HG02763 (cell line): ENCODE results near the gene PEX11G.
"Not testable (repeated sequence)": the region's sequence is repeated elsewhere in the genome, so short reads cannot be mapped to it uniquely, and the experiment has no call there.

Experiments
- ATAC-seq: cut with Tn5 transposase; IDR thresholded peaks from one replicate; pipeline ENCODE4 v1.9.1; 2021; ENCODE audit warnings: mild to moderate bottlenecking, moderate library complexity; ENCODE audit not compliant: unreplicated experiment

Gene PEX11G

DNA sequence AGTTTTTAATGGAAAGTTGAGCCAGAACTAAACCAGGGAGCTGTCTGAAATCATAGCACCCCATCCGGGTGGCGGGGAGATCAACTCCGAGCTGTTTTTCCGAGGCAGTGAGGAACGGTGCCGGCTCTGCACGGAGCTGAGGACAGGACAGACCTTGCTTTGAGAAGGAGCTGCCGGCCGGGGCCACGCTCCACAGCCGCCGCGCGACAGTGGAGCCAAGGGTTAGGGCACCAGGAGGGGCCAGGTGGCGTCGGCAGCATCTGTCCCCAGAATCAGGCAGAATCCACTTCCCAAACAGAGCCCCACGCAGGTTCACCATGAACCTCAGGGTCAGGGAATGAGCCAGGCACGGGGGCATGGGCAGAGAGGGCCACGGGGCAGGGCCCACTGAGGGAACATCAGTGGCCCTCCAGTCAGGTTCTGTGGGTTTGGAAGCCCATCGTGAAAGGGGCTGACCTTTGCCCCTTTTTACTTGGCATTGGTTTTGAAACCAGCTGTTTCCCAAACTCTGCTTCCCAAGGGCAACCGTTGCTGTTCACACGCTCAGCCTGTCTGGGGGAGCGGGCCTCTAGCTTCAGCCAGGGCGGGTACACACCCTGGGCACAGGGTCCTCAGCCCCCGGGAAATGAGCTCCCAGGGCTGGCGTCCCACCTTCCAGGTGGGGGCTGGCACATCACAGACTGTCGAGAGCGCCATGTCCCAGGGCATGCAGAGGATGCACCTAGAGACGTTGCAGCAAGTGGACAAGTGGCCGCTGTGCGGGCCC, 18.1 kb downstream of the PEX11G start:
- ATAC-seq, result no peak

DNA sequence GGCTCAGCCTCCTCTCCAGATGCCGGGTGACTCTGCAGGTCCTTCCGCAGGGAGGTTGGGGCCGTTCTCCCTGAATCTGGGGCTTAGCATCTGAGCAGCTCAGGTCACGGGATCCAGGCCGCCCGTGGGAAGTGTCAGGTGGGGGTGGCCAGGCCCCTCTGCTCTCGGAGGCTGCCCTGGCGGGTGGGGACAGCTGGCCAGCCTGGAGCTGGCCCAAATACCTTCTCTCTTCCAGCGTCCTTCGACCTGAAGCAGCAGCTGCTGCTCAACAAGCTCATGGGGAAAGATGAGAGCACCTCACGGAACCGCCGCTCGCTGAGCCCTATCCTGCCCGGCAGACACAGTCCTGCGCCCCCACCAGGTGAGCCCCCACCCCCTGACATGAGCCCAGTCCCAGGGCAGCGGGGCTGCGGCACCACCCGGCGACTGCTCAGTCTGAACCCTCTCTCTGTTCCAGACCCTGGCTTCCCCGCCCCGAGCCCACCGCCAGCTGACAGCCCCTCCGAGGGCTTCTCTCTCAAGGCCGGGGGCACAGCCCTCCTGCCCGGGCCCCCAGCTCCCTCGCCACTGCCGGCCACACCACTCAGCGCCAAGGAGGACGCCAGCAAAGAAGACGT, 19.1 kb downstream of the PEX11G start:
- ATAC-seq, result no peak

DNA sequence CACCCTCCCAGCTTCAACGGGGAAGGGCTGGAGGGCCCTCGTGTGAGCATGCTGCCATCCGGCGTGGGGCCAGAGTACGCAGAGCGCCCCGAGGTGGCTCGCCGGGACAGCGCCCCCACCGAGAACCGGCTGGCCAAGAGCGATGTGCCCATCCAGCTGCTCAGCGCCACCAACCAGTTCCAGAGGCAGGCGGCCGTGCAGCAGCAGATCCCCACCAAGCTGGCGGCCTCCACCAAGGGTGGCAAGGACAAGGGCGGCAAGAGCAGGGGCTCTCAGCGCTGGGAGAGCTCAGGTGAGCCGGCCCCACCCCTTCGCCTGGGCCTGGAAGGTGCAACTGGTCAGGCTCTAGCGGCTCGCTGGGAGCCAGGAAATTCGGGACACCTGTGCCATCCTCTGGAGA, 20.0 kb downstream of the PEX11G start:
- no peak for ATAC-seq

DNA sequence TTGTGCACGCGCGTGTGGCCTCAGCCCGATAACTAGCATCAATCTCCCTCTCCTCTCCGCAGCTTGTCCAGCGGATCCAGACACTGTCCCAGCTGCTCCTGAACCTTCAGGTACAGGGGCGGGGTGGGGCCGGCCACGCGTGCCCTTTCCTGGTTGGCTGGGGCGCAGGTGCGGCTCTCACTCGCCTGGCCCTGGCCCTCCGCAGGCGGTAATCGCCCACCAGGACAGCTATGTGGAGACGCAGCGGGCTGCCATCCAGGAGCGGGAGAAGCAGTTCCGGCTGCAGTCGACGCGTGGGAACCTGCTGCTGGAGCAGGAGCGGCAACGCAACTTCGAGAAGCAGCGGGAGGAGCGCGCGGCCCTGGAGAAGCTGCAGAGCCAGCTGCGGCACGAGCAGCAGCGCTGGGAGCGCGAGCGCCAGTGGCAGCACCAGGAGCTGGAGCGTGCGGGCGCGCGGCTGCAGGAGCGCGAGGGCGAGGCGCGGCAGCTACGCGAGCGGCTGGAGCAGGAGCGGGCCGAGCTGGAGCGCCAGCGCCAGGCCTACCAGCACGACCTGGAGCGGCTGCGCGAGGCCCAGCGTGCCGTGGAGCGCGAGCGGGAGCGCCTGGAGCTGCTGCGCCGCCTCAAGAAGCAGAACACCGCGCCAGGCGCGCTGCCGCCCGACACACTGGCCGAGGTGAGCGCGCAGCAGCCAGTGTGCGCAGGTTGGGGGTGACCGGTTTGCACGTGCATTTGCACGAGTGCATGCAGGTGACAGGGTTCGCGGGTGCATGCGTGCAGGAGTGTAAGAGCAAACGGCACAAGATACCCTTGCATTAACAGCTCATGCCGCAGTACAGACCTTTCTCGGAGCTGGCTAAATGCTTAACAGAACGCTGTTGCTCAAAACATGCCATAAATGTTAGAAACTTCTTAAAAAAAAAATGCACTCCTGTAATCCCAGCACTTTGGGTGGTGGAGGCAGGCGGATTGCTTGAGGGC, 21.5 kb downstream of the PEX11G start:
- ATAC-seq, result no peak

DNA sequence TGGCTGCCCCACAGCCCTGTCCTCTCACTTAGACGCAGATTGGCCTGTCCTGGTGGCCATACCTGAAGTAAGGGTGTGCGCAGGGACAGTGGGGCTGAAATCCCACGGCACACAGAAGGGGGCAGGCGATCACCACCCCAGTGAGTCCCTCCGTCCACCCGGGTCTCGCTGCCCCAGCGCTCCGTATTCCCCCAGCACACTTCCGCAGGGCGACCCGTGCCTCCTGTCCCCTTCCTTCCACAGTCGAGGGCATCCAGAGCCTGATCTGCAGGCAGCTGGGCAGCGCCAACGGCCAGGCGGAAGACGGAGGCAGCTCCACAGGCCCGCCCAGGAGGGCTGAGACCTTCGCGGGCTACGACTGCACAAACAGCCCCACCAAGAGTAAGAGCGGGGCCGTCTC, 25.3 kb downstream of the PEX11G start:
- ATAC-seq, result no peak

DNA sequence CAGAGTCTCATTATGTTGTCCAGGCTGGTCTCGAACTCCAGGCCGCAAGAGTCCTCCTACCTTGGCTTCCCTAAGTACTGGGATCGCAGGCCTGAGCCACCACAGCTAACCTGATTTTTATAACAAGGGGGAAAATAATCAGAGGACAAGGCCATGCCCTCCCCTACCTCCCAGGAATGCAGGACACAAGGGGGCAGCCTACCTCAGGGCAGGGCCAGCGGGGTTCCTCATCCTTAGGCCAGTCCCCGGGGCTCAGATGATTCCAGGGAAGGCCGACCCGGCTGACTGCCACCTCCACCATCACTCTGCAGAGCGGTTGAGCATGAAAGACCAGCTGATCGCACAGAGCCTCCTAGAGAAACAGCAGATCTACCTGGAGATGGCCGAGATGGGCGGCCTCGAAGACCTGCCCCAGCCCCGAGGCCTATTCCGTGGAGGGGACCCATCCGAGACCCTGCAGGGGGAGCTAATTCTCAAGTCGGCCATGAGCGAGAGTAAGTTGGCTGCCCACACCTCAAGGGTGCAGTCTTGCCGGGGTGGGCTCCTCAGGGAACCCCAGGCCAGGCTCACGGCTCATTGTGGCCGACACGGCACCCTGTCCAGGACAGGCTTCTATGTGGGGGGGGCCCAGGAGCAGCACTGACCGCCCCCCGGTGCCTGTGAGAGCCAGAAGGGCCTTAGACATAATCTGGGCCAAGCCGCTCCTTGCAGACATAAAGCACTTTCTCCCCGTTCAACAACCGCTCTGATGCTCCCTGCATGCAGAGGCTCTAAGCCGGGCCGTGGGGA, 26.8 kb downstream of the PEX11G start:
- ATAC-seq, result no peak

DNA sequence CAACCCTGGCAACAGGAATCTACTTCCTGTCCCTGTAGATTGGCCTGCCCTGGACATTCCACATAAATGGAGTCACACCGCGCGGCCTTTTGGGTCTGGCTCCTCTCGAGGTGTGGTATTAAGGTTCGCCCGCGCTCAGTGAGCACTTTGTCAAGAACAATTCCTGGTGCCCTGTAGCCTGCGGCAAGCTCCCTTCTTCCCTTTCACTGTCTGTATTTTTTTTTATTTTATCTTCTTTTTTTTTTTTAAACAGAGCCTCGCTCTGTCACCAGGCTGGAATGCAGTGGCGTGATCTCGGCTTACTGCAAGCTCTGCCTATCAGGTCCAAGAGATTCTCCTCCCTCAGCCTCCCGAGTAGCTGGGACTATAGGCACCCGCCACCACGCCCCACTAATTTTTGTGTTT, 28.3 kb downstream of the PEX11G start:
- no peak for ATAC-seq

DNA sequence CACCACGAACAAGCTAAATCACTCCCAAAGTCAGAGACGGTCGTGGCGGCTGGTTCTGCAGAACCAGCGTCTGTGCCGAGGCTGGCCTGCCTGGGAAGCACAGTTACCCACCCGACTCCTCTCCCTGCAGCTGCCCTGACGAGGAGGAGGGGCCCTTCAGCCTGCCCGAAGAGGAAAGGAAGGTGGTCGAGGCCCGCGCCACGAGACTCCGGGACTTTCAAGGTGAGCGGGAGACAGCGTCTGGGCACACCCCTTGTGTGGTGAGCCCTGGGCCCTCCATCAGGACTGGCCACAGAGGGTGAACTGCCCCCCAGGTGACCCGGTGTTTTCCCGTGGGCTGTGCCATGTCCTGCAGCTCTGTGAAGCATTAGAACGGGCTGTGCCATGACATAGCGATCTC, 29.1 kb downstream of the PEX11G start:
- ATAC-seq, result no peak

DNA sequence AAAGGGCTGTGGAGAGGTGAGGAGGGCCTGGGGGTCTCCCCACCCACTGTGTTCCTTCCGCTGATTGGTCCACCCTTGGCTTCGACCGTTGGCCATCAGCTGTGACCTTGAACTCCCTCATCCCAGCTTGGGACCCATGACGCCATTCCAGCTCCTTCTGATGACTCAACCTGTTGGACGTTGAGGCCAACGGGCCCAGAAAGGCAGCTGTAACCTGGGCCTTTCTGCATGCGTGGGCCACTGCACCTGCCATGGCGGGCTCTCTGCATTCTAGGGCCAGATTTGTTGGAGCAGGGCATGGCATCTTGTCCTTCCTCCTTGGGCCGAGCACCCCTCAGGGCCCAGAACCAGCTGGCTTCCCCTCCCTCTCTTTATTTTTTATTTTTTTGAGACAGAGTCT, 30.2 kb downstream of the PEX11G start:
- ATAC-seq, result no peak

DNA sequence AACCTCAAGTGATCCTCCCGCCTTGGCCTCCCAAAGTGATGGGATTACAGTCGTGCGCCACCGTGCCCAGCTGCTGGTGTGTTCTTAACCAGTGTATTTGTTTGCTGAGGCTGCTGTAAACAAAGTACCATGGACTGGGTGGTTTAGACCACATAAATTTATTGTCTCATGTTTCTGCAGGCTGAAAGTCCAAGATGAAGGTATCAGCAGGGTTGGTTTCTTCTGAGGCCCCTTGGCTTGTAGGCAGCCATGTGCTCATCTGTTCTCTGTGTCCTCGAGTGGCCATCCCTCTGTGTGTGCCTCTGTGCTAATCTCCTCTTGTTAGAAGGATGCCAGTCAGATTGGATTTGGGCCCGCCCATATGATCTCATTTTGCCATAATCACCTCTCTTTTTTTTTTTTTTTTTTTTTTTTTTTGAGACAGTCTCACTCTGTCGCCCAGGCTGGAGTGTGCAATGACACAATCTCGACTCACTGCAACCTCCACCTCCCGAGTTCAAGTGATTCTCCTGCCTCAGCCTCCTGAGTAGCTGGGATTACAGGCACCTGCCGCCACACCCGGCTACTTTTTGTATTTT, 31.8 kb downstream of the PEX11G start:
- no peak for ATAC-seq

DNA sequence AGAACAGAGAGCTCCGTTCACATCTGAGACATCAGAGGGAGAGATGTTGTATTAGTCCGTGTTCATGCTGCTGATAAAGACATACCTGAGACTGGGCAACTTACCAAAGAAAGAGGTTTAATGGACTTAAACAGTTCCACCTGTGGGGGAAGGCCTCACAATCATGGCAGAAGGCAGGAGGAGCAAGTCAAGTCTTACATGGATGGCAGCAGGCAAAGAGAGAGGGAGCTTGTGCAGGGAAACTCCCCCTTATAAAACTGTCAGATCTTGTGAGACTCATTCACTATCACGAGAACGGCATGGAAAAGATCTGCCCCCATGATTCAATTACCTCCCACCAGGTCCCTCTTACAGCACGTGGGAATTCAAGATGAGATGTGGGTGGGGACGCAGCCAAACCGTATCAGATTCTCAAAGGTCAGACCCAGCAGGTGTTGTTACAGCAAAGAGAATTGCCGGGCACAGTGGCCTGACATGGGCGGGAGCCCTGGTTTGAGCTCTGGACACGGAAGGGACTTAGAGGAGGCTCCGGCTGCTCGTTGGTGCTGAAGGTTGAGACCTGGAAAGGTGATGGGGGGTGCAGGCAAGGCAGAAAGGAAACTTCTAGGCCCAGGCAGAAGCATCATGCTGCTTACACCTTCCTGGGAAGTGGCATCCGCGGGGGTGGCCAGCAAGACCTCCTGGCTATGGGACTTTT, 33.1 kb downstream of the PEX11G start:
- no peak for ATAC-seq

DNA sequence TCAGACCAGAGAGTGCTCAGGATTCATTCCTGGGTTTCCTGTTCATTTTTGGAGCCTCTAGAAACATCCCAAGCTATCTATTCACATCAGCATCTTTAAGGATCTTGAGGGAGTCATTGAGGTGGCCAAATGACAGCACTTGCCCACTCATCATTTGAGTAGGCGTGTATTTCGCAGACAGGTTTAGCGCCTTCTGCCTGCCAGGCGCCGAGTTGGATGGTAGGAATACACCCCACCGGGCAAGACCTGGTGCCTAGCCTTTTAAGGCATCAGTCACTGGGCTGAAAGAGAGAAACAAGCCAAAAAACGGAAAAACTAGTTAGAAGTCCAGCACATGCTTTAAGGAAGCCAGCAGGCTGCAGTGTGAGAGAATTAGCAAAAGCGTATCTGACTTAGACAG, 33.8 kb downstream of the PEX11G start:
- ATAC-seq, result no peak

DNA sequence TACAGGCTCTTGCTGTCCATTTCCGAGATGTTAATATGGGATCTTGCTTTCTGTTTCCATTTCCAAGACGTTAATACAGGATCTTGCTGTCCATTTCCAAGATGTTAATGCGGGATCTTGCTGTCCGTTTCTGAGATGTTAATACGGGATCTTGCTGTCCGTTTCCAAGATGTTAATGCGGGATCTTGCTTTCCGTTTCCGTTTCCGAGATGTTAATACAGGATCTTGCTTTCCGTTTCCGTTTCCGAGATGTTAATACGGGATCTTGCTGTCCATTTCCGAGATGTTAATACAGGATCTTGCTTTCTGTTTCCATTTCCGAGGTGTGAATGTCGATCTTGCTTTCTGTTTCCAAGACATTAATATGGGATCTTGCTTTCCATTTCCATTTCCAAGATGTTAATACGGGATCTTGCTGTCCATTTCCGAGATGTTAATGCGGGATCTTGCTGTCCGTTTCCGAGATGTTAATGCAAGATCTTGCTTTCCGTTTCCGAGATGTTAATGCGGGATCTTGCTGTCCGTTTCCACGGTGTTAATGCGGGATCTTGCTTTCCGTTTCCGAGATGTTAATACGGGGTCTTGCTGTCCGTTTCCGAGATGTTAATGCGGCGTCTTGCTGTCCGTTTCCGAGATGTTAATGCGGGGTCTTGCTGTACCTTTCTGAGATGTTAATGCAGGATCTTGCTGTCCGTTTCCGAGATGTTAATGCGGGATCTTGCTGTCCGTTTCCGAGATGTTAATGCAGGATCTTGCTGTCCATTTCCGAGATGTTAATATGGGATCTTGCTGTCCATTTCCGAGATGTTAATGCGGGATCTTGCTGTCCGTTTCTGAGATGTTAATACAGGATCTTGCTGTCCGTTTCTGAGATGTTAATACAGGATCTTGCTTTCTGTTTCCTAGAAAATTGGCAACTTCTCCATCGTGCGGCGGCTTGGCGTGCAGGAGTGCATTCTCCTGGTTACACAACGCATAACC, 38.3 kb downstream of the PEX11G start:
- no peak for ATAC-seq

DNA sequence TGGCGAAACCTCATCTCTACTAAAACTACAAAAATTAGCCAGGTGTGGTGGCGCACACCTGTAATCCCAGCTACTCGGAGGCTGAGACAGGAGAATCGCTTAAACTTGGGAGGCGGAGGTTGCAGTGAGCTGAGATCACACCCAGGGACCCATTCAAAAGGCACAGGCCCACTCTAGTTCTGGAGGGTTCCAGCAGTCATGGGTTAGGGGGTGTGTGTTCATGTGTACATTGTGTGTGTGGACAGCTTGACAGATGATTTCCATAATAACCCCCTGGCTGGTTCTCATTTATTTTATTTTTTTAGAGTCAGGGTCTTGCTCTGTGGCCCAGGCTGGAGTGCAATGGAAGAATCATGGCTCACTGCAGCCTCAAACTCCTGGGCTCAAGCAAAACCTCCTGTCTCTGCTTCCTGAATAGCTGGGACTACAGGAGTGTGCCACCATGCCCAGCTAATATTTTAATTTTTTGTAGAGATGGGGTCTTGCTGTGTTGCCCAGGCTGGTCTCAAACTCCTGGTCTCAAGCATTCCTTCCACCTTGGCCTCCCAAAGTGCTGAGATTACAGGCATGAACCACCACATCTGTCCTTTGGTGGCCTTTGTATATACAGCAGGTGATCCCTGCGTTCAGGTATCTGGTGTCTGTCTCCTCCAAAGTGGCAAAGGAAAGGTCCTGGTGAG, 39.3 kb downstream of the PEX11G start:
- not testable (repeated sequence) for ATAC-seq

DNA sequence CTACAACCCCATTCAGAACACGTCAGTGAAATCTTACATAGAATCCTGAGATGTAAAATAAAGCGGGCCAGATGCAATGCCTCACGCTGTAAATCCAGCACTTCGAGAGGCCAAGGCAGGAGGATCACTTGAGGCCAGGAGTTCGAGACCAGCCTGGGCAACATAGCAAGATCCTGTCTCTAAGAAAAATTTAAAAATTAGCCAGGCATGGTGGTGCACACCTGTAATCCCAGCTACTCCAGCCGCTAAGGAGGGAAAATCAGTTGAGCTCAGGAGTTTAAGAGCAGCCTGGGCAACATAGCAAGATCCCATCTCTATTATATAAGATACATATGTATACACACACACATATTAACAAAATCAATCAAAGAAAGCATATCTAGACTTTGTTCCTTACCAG, 41.2 kb downstream of the PEX11G start:
- no peak for ATAC-seq

DNA sequence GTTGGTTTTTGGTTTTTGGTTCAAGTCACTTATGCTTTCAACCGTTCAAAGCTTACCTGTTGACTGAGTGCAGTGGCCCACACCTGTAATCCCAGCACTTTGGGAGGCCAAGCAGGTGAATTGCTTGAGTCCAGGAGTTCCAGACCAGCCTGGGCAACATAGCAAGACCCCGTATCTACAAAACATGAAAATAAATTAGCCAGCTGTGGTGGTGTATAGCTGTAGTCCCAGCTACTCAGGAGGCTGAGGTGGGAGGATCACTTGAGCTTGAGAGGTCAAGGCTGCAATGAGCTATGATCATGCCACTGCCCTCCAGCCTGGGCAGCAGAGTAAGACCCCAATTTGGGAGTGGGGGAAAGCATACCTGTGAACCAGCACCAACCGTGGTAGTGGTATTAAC, 43.7 kb downstream of the PEX11G start:
- ATAC-seq, result no peak

DNA sequence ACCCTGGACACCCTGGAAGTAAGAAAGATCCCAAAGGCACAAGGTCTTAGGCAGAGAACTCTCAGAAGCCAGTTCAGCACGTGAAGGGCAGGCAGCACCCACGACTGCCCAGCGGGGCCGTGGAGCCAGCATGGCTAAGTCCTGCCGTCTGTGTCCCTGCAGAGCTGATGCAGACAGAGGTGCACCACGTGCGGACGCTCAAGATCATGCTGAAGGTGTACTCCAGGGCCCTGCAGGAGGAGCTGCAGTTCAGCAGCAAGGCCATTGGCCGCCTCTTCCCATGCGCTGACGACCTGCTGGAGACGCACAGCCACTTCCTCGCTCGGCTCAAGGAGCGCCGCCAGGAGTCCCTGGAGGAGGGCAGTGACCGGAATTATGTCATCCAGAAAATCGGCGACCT, 44.8 kb downstream of the PEX11G start:
- no peak for ATAC-seq

DNA sequence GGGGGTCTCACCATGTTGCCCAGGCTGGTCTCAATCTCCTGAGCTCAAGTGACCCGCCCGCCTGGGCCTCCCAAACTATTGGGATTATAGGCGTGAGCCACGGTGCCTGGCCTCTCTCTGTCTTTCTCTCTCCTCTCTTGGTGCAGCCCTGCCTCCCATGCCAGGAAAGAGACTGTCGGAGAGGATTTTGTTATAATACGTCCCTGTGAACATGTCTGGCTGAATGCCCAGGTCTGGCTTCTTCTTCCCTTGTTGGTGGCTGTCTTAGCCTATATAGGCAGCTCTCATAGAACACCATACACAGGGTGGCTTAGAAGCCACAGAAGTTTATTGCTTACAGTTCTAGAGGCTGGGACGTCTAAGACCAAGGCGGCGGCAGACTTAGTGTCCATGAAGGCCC, 46.4 kb downstream of the PEX11G start:
- ATAC-seq, result no peak
